Smooth muscle cell of the brain vasculature (primary cell): Measurements from ENCODE around the gene CA7.

Source experiments
- DNase-seq: peaks from one replicate; pipeline ENCODE4 v3.0.0-alpha.2; 2012; ENCODE audit warnings: low read depth, low spot score

CA7 gene

GRCh38 chr16:66844342-66845079 is at the start of gene CA7:
Gene CA7, plus strand, starts transcription at chr16:66844414. Its CDS starts 74 bp downstream, at chr16:66844488.
- no peak for DNase-seq

DNA sequence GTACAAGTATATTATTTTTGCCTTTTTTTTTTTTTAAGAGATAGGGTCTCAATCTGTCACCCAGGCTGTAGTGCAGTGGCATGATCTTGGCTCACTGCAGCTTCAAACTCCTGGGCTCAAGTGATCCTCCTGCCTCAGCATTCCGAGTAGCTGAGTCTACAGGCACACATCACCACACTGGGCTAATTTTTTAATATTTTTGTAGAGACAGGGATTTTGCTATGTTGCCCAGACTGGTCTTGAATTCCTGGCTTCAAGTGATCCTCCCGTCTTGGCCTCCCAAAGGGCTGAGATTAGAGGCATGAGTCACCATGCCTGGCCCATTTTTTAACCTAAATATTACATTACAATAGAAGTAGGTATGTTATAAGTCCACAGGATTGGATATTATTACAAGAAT is 46.1 kb upstream of the CA7 start:
- DNase-seq, result no peak

DNA sequence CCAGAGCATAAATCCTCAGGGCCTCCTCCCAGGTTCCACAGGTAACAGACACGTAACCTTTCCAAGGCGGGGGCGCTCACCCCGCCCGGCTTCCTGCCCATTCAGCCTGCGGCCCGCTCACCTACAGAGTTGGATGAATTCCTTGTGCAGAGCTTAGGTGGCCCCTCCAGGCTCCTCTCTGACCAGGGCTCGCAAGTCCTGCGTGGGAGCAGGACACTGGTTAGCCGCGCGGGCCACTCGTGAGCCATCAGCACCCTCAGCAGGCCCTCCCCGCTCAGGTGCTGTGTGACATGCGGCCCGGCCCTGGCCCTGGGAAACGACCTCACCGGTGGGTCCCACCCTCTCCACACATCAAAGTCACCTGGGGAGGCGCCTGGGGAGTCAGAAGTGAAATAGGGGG is 43.4 kb upstream of the CA7 start:
- DNase-seq, result no peak

DNA sequence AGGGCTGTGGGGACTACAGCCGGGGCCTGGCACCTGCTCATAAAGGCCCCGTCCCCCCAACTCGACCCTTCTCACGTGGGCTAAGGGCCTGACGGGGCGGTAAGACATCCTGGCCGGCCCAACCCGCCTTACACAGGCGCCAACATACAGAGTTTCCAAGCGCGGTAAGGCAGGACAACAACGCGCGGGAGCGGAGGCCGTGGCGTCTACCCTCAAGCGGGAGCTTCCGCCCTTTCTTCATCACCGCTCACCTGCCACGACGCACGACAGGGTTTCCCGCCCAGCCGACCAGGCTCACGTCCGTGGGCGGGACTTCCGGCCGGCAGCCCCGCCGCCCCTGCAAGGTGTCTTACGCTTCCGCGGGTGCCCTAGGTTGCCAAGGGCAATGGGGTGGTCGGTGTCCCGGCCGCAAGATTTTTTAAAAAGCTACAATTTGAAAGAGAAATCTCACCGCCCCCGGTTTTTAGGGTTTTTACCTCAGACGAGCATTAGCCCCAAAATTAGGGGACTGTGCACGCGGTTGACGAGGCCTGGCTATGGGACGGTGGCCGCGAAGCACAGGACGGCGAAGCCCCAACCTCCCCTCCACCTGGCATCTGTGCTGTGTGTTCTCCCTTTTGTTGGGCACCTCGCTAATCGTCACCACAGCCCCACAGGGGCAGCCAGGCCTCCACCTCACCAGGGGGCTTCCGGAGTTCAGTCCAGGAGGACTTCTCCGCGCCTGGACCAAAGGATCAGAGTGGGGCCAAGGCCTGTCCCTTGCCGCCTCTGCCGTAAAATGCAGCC is 42.7 kb upstream of the CA7 start, which contains the start of gene TERB1:
Gene TERB1 (minus strand): TSS at position 265 of the 786 bp plus-strand sequence. CDS start 4,786 bp downstream, outside the sequence.
- DNase-seq, result no peak

DNA sequence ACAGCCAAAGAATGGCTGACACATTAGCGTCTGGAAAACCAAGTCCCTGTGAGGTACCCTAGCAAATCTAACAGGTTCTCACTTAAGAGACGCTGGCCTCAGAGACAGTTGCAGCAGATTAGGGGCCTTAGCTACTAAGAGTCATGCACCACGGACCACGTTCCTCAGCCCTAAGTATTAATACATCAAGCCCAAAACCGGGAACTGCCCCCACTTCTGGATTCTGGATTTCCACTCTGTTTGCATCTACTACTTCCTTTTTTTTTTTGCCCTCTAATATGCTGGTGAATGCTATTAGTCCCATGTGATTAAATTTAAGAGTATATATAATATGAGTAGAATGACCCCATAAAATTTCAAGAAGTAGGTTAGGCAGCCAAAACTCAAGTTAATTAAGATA is 42.1 kb upstream of the CA7 start:
- no peak for DNase-seq

- no peak for DNase-seq
Observed at GRCh38 chr16:66809765-66810164, 34.4 kb upstream of the CA7 start.

GRCh38 chr16:66810391-66810790 is 33.8 kb upstream of the CA7 start:
- DNase-seq, result no peak

- no peak for DNase-seq
Observed at GRCh38 chr16:66811043-66811442, 33.2 kb upstream of the CA7 start.

DNA sequence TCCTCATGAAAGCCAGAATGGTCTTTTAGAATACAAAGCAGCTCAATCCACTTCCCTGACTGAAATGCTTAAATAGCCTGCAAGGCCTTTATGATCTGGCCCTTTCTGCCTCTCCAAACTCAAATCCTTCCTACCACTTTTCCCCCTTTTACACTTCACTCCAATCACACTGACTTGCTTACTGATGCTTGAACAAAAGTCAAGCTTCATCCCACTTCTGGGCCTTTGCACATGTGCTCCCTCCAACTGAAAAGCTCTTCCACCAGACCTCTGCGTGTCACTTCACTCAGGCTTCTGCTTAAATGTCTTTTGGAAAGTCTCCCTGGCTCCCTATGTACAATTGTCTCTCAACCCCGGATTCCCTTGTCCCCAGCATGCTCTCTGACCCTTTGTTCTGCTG is 29.5 kb upstream of the CA7 start:
- no peak for DNase-seq

DNA sequence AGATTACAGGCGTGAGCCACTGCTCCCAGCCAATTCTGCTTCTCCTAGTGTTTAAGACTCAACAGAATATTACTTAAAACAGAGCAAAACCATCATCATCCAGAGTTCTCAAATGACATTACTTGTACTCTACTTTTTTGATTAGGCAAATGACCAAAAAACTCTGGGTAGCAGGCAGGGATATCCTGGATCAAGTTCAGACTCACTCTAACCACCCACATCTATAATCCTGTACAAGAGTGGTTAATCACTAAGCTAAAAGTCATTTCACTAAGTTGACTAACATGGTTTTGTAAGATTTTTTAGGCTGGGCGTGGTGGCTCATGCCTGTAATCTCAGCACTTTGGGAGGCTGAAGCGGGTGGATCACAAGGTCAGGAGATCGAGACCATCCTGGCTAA is 20.2 kb upstream of the CA7 start:
- no peak for DNase-seq

DNA sequence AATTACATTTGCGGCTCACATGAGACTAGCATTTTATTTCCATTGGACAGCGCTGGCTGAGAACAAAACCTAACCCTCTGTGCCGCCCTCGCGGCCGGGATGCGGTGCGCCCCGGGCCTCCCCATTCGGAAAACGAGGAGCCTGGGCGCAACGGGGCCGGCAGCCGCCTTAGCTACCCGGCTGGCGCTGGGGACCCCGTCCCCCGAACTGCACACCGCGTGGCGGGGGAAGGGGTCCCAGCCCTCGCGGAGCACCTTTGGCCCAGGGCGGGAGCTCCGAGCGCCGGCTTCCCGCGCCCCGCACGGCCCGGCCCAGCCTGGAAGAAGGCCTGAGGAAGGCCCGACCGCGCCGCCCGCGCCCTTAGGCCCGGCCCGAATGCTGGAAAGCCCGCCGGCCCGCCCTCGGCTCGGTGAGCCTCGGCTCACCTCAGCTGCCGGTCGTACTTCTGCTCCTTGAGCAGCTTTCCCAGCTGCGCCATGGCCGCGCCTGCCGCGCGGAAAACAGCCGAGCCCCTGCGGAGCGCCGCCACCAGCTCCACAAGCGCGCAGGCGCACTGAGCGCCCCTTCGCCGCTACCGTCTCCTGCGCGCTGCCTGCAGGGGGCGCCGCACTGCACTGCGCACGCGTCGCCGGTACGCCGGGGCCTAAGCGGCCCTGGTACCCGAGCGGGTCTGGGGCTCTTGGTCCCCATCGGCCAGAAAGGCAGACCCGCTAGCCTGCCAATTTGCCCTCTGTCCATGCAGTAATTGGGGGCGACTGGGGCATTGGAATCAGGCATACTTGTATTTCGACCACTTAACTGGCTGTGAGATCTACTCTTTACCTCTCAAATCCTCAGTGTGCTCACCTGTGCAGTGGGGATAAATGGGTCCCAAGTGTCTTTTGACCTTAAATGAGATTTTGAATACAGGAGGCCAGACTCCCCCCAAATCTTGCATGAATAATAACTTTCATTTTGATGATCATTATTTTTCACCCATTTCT is 13.5 kb upstream of the CA7 start, which contains the start of gene NAE1:
Gene NAE1 (minus strand): TSS at position 555 of the 983 bp plus-strand sequence. CDS start 77 bp downstream, at position 478.
- DNase-seq, result peak; percentile 76

DNA sequence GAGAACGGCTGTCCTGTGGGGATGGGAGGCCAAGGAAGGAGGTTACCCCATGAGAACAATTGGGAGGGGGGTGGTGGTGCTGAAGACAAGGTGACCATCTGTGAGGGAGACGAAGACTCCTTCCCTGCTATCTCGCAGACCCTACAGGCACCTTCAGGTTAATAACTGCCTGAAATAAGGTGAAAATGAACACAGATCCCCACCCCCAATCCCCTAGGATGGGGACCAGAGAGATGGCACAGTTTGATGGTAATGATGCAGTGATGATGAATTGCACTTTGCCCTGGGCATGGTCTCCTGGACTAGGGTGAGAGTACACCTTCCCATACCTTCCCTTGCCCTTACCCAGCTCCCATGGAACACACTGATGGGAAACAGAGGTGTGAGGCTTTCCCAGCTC is 12.0 kb upstream of the CA7 start:
- DNase-seq, result no peak

GRCh38 chr16:66832661-66833305 is 11.4 kb upstream of the CA7 start:
- DNase-seq, result no peak

DNA sequence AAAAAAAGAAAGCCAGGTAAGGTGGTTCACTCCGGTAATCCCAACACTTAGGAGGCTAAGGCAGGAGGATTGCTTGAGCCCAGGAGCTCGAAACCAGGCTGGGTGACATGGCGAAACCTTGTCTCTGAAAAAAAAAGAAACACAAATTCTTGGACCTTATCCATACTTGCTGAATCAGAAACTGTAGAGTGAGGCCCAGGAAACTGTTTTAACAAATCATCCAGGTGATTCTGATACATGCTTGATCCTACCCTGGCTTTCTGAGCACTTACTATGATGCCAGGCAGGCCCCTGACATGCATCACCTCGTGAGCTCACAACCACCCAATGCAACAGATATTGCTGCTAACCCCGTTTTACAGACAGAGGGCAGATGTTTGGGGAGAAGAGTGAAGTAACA is 9.5 kb upstream of the CA7 start:
- DNase-seq, result no peak

DNA sequence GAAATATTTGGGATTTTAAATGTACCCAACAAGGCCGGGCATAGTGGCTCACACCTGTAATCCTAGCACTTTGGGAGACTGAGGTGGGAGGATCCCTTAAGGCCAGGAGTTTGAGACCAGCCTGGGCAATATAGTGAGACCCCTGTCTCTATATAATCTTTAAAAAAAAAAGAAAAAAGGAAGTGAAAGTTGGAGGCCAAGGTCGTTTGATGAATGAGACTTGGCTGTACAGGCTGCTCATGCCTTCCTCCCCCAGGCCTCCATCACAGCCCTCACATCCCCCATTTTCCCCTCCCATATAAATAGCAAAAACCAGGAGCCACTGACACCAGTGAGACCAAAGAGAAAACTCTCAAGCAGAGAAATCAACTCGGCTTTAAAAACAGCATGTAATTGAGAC is 3.3 kb upstream of the CA7 start:
- no peak for DNase-seq

- DNase-seq, result no peak
Observed at GRCh38 chr16:66841366-66841765, 2.8 kb upstream of the CA7 start.

DNA sequence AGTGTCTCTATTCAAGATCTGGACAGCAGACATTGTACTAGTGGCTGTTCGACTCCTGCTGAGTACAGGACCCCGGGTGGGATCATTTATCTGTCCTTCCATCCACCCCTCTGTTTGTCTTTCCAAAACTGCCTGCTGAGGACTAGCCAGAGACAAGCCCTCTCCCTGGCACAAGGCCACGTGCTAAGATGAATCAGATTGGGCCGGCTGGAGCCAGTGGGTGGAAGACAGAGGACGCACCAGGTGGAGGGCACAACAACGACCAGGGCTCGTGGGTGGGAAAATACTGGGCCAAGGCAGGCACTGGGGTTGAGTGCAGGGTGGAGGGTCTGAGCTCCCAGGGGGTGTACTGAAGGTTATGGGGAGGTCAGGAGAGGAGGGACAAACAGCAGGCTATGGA is 1.4 kb upstream of the CA7 start:
- peak; percentile 31 for DNase-seq

DNA sequence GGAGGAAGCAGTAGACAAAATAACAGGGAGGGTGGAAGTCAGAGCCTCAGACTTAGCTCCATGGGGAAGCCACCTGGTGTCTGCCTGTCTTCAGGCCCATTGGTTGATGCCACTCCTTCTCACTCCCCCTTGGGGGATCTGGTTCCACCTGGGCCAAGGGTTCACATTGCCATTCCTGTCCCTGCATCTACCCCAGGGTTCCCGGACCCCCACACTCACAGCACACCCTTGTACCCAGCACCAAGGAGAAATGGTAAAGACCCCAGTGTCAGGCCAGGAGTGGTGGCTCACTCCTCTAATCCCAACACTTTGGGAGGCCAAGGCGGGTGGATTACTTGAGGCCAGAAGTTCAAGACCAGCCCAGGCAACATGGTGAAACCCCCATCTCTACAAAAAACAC is 1.0 kb upstream of the CA7 start:
- no peak for DNase-seq

DNA sequence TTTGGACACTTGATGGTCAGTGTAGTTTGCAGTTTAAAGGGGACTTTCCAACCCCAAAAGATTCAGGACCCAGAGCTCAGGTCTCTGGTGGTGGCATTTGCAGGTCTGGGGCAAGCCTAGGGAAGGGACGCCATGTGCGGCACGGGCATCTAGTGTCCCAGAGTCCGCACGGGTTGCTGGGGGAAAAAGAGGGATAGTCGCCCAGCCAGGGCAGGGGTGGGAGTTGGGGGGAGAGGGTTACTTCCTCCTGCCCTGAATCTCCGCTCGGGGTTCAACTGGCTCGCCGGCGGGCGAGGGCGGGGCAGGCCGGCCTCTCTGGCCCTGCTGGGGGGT is 239 bp upstream of the CA7 start:
- no peak for DNase-seq

- no peak for DNase-seq
Observed at GRCh38 chr16:66845080-66845410, 831 bp downstream of the CA7 start.

GRCh38 chr16:66845791-66846221 is 1.6 kb downstream of the CA7 start:
- DNase-seq, result no peak
